IMR-90 (cell line): ENCODE results near the gene DYSF. TPM values are rescaled to one million over a fixed set of nuclear protein-coding genes. Genes with fewer than 3 reads are reported as not detected.

Experiments used
- ATAC-seq: fragments of 200-7000 bp; cut with Tn5 transposase; 2 replicates; pipeline ENCODE4 v1.9.1; 2020; ENCODE audit warnings: low read depth, mild to moderate bottlenecking, moderate library complexity
- BruUV-seq: library from RNA; stranded (reverse); fragments of 400-500 nt; replicated peaks from 2 replicates; lab custom pipeline; 2021; lab: Mats Ljungman, UMichigan
- CTCF ChIA-PET: fragments of 300-600 bp; formaldehyde crosslinking; extraction: SDS; loops from one replicate; lab custom pipeline; 2021; ENCODE audit warnings: antibody characterized with exemption; lab: Yijun Ruan, JAX
- POLR2A ChIA-PET: fragments of 300-600 bp; sonication (Branson Sonifier 250); formaldehyde crosslinking; loops from one replicate; lab custom pipeline; 2022; ENCODE audit warnings: antibody characterized with exemption; ENCODE audit not compliant: unreplicated experiment; lab: Charles Lee
- DNase-seq: peaks from one replicate; pipeline ENCODE4 v3.0.0; 2013
- H2AFZ ChIP-seq: replicated peaks from 2 replicates; pipeline ENCODE3; 2013; ENCODE audit warnings: low read length, mild to moderate bottlenecking; ENCODE audit not compliant: poor library complexity
- H2AK5ac ChIP-seq: 2 replicates; pipeline ENCODE4 v1.6.1; 2013; ENCODE audit warnings: low read depth, low read length, inconsistent platforms
- H2AK9ac ChIP-seq: replicated peaks from 2 replicates; pipeline ENCODE3; 2013; ENCODE audit warnings: mild to moderate bottlenecking, low read depth, low read length, moderate library complexity; ENCODE audit not compliant: poor library complexity
- H2BK120ac ChIP-seq: 2 replicates; pipeline ENCODE4 v1.6.1; 2013; ENCODE audit warnings: low read depth, low read length, inconsistent platforms
- H2BK15ac ChIP-seq: 3 replicates; pipeline ENCODE4 v1.6.1; 2013; ENCODE audit warnings: low read depth, low read length, inconsistent platforms
- H2BK20ac ChIP-seq: 2 replicates; pipeline ENCODE4 v1.6.1; 2013; ENCODE audit warnings: low read depth, mild to moderate bottlenecking, inconsistent platforms, low read length, moderate library complexity
- H2BK5ac ChIP-seq: 2 replicates; pipeline ENCODE4 v1.6.1; 2013; ENCODE audit warnings: mild to moderate bottlenecking, low read depth, low read length, inconsistent platforms; ENCODE audit not compliant: poor library complexity, severe bottlenecking
- H3K14ac ChIP-seq: replicated peaks from 2 replicates; pipeline ENCODE4 v1.6.1; 2013; ENCODE audit warnings: low read depth, low read length, inconsistent platforms
- H3K18ac ChIP-seq: 2 replicates; pipeline ENCODE4 v1.6.1; 2013; ENCODE audit warnings: low read depth, low read length, control low read depth
- H3K23ac ChIP-seq: 2 replicates; pipeline ENCODE4 v1.6.1; 2013; ENCODE audit warnings: low read depth, low read length, inconsistent platforms
- H3K27ac ChIP-seq: 2 replicates; pipeline ENCODE4 v1.5.1; 2013; ENCODE audit warnings: mild to moderate bottlenecking, control low read depth, low read length; ENCODE audit not compliant: insufficient read depth
- H3K27me3 ChIP-seq: 2 replicates; pipeline ENCODE4 v1.6.1; 2013; ENCODE audit warnings: low read length; ENCODE audit not compliant: control insufficient read depth, insufficient read depth
- H3K36me3 ChIP-seq: 2 replicates; pipeline ENCODE4 v1.6.1; 2013; ENCODE audit warnings: low read length, mixed read lengths; ENCODE audit not compliant: control insufficient read depth, insufficient read depth
- H3K4ac ChIP-seq: 2 replicates; pipeline ENCODE4 v1.6.1; 2013; ENCODE audit warnings: low read depth, low read length, inconsistent platforms
- H3K4me1 ChIP-seq: 2 replicates; pipeline ENCODE4 v1.6.1; 2013; ENCODE audit warnings: low read length, mixed read lengths; ENCODE audit not compliant: control insufficient read depth, insufficient read depth
- H3K4me2 ChIP-seq: 2 replicates; pipeline ENCODE4 v1.6.1; 2013; ENCODE audit warnings: low read depth, mild to moderate bottlenecking, control low read depth, low read length, moderate library complexity
- H3K4me3 ChIP-seq: 2 replicates; pipeline ENCODE4 v1.5.1; 2013; ENCODE audit warnings: low read depth, mild to moderate bottlenecking, control low read depth, low read length, moderate library complexity; ENCODE audit not compliant: insufficient read depth
- H3K56ac ChIP-seq: 2 replicates; pipeline ENCODE4 v1.6.1; 2013; ENCODE audit warnings: low read length, inconsistent platforms; ENCODE audit not compliant: insufficient read depth; ENCODE audit errors: extremely low read depth
- H3K79me1 ChIP-seq, 2 experiments: 2 replicates each; pipeline ENCODE4 v1.6.1; 2013; ENCODE audit warnings: low read length in 2 of 2, inconsistent platforms in 1 of 2, low read depth in 1 of 2
- H3K9ac ChIP-seq: 2 replicates; pipeline ENCODE4 v1.6.1; 2013; ENCODE audit warnings: low read depth, low read length, control low read depth
- H3K9me1 ChIP-seq: 2 replicates; pipeline ENCODE4 v1.6.1; 2013; ENCODE audit warnings: low read length, inconsistent platforms; ENCODE audit not compliant: insufficient read depth
- H3K9me3 ChIP-seq: 2 replicates; pipeline ENCODE4 v1.6.1; 2013; ENCODE audit warnings: low read length; ENCODE audit not compliant: control insufficient read depth, insufficient read depth
- H4K20me1 ChIP-seq: 2 replicates; pipeline ENCODE4 v1.6.1; 2013; ENCODE audit warnings: low read length, inconsistent platforms; ENCODE audit not compliant: insufficient read depth
- H4K5ac ChIP-seq: 2 replicates; pipeline ENCODE4 v1.6.1; 2013; ENCODE audit warnings: mild to moderate bottlenecking, low read depth, low read length, control low read depth
- H4K8ac ChIP-seq, 2 experiments: 2 replicates each; pipeline ENCODE4 v1.6.1; 2013; ENCODE audit warnings: low read depth in 2 of 2, low read length in 2 of 2, control low read depth in 1 of 2, inconsistent platforms in 1 of 2
- H4K91ac ChIP-seq: 2 replicates; pipeline ENCODE4 v1.6.1; 2013; ENCODE audit warnings: low read depth, low read length, inconsistent platforms; ENCODE audit not compliant: insufficient read depth
- BHLHE40 ChIP-seq: fragments of 150-350 bp; IDR thresholded peaks from 2 replicates; pipeline ENCODE4 v1.6.1; 2016; ENCODE audit warnings: mild to moderate bottlenecking, low read depth, low read length
- CEBPB ChIP-seq: IDR thresholded peaks from 2 replicates; pipeline ENCODE4 v1.6.1; 2012; ENCODE audit warnings: low read depth, low read length, improper control_type of control experiment
- CHD1 ChIP-seq: IDR thresholded peaks from 2 replicates; pipeline ENCODE4 v1.6.1; 2012; ENCODE audit warnings: low read depth, low read length, improper control_type of control experiment
- CTCF ChIP-seq: conservative IDR thresholded peaks from 2 replicates; pipeline ENCODE4 v1.5.1; 2012; ENCODE audit warnings: mild to moderate bottlenecking, low read depth, low read length, improper control_type of control experiment
- ELK1 ChIP-seq: fragments of 150-350 bp; IDR thresholded peaks from 2 replicates; pipeline ENCODE4 v1.6.1; 2016; ENCODE audit warnings: low read depth, mild to moderate bottlenecking, low read length, moderate library complexity, borderline replicate concordance
- FOS ChIP-seq: fragments of 150-350 bp; IDR thresholded peaks from 2 replicates; pipeline ENCODE4 v1.6.1; 2016; ENCODE audit warnings: low read depth, low read length
- MAFK ChIP-seq: IDR thresholded peaks from 2 replicates; pipeline ENCODE4 v1.6.1; 2012; ENCODE audit warnings: low read depth, low read length, improper control_type of control experiment
- MAZ ChIP-seq: IDR thresholded peaks from 2 replicates; pipeline ENCODE4 v1.6.1; 2012; ENCODE audit warnings: low read depth, mild to moderate bottlenecking, low read length, improper control_type of control experiment, moderate library complexity, borderline replicate concordance
- NFE2L2 ChIP-seq: fragments of 150-350 bp; IDR thresholded peaks from 2 replicates; pipeline ENCODE4 v1.6.1; 2016; ENCODE audit warnings: low read depth, mild to moderate bottlenecking, low read length
- POLR2A ChIP-seq: IDR thresholded peaks from 2 replicates; pipeline ENCODE4 v1.6.1; 2012; ENCODE audit warnings: mild to moderate bottlenecking, low read depth, low read length
- RAD21 ChIP-seq: IDR thresholded peaks from 2 replicates; pipeline ENCODE4 v1.6.1; 2012; ENCODE audit warnings: low read length, improper control_type of control experiment
- RCOR1 ChIP-seq: IDR thresholded peaks from 2 replicates; pipeline ENCODE4 v1.6.1; 2012; ENCODE audit warnings: mild to moderate bottlenecking, low read length, improper control_type of control experiment; ENCODE audit not compliant: insufficient replicate concordance
- RFX5 ChIP-seq: IDR thresholded peaks from 2 replicates; pipeline ENCODE4 v1.8.0; 2012; ENCODE audit warnings: low read depth, mild to moderate bottlenecking, low read length, moderate library complexity
- SMC3 ChIP-seq: fragments of 150-350 bp; IDR thresholded peaks from 2 replicates; pipeline ENCODE4 v1.6.1; 2016; ENCODE audit warnings: low read depth, mild to moderate bottlenecking, antibody characterized with exemption, low read length, moderate library complexity
- USF2 ChIP-seq: fragments of 150-350 bp; IDR thresholded peaks from 2 replicates; pipeline ENCODE4 v1.6.1; 2017; ENCODE audit warnings: mild to moderate bottlenecking, antibody characterized with exemption, low read length, low read depth
- WGBS, 2 experiments: methylation state at CpG; one replicate each; pipeline versions ENCODE4 v1.1.5 to v1.1.7; 2013; ENCODE audit warnings: missing lambda C conversion rate in 2 of 2; ENCODE audit not compliant: insufficient read length in 1 of 2; ENCODE audit errors: extremely low coverage in 2 of 2; 5-methylcytosine and 5-hydroxymethylcytosine counted together
- dilution Hi-C: fragments of 300-500 bp; cut with HindIII; formaldehyde crosslinking; loops from one replicate; pipeline ENCODE4 v1.14.3; 2018; ENCODE audit warnings: low sequenced_read_pairs; ENCODE audit not compliant: unreplicated experiment
- in situ Hi-C: fragments of 300-500 bp; cut with MboI; formaldehyde crosslinking; loops from 3 replicates; pipeline ENCODE4 v1.14.3; 2019; ENCODE audit warnings: low sequenced_read_pairs, inconsistent platforms, mixed read lengths
- intact Hi-C: fragments of 100-400 bp; cut with micrococcal nuclease; formaldehyde crosslinking; loops from 2 replicates; pipeline ENCODE4 v1.10.0; 2022
- polyA plus RNA-seq, 3 experiments: library from polyadenylated mRNA; depleted of rRNA; stranded (reverse); fragments of >200 nt; gene quantifications; 2 replicates each; pipeline ENCODE4 v1.2.3, GENCODE V29; 2012; ENCODE audit warnings: low replicate concordance in 1 of 3
- total RNA-seq: library from RNA; depleted of rRNA; stranded (reverse); fragments of >200 nt; gene quantifications from 2 replicates; pipeline ENCODE4 v1.2.3, GENCODE V29; 2012

The DYSF gene
- total and polyA plus RNA-seq, 2 of the 4 experiments (the other 2 are of a cell fraction): 0.09 to 0.18 TPM

- no peak for DNase-seq
- H2AK9ac ChIP-seq: no peak overlapping the region
- no peak overlapping the region for H2AFZ ChIP-seq
- no peaks in the 10 kb centered on the region for H3K9me3 ChIP-seq
- no peak overlapping the region for H3K18ac ChIP-seq
- no peak overlapping the region for H3K56ac ChIP-seq
- H4K20me1 ChIP-seq: no peaks in the 10 kb centered on the region
- H3K4me3 ChIP-seq: no peak overlapping the region
- peaks cover 37% of the 10 kb centered on the region for H3K27me3 ChIP-seq
- no peaks in the 10 kb centered on the region for H3K4me1 ChIP-seq
- in situ Hi-C loops (no loop called here), dilution Hi-C loops (no loop called here), intact Hi-C loops (loop anchor here (2.0 to 10.0 kb wide), 5 partner anchors 323 to 1135 kb away; no protein-coding TSS in a partner anchor)
- 86% methylated on average over 10 of the region's 15 CpGs; no CpG with 5 or more reads in 1 of the 2 experiments for WGBS, 2 experiments
- CTCF ChIA-PET: interaction anchor here (0.7 kb wide), 1 partner anchor 187 kb away, joined by 3 read pairs; no protein-coding TSS in a partner anchor
- ATAC-seq: no peak
- no TSS peak for BruUV-seq
- no peaks in the 10 kb centered on the region for H3K9me1 ChIP-seq
- H2BK15ac ChIP-seq: no peak overlapping the region
- no peak overlapping the region for H3K9ac ChIP-seq
- H2BK20ac ChIP-seq: no peak overlapping the region
- H3K79me1 ChIP-seq: no peaks in the 10 kb centered on the region
- H2BK120ac ChIP-seq: no peak overlapping the region
- no peak overlapping the region for H3K14ac ChIP-seq
- no peak overlapping the region for H2AK5ac ChIP-seq
- POLR2A ChIA-PET: no interaction called here
- no peak overlapping the region for H3K4me2 ChIP-seq
- H3K27ac ChIP-seq: no peak overlapping the region
- H3K4ac ChIP-seq: no peak overlapping the region
- no peaks in the 10 kb centered on the region for H3K36me3 ChIP-seq
- no peak overlapping the region for H2BK5ac ChIP-seq
- H4K5ac ChIP-seq: no peak overlapping the region
- H4K8ac ChIP-seq: no peak overlapping the region
- no peak overlapping the region for H3K23ac ChIP-seq
- H4K91ac ChIP-seq: no peak overlapping the region
- TF ChIP-seq RCOR1 (no peak), USF2 (no peak), BHLHE40 (no peak), RAD21 (no peak), RFX5 (no peak), NFE2L2 (no peak), CEBPB (no peak), MAFK (no peak), POLR2A (no peak), FOS (no peak), ELK1 (no peak), CHD1 (no peak), SMC3 (no peak), CTCF (no peak), MAZ (no peak)
Observed at GRCh38 chr2:71611781-71612527, 158.6 kb downstream of the DYSF start.
